HepG2 (cell line): ENCODE data around the gene SLC4A5. TPM values are rescaled to one million over a fixed set of nuclear protein-coding genes. Genes with fewer than 3 reads are reported as not detected.

Source experiments
- ARHGAP35 ChIP-seq: sonication (generic); formaldehyde crosslinking; IDR thresholded peaks from 2 replicates; pipeline ENCODE4 v1.9.0; 2022; ENCODE audit warnings: mild to moderate bottlenecking, inconsistent platforms, moderate library complexity, missing genetic modification reagents, borderline replicate concordance
- ARNT2 ChIP-seq: sonication (generic); formaldehyde crosslinking; IDR thresholded peaks from 2 replicates; pipeline ENCODE4 v1.8.0; 2022; ENCODE audit warnings: mild to moderate bottlenecking, low read depth, missing genetic modification reagents, moderate library complexity
- BCL6 ChIP-seq: IDR thresholded peaks from 2 replicates; pipeline ENCODE4 v1.6.1; 2016; ENCODE audit warnings: missing genetic modification reagents, missing compliant biosample characterization
- FOXJ3 ChIP-seq: sonication (generic); formaldehyde crosslinking; IDR thresholded peaks from 2 replicates; pipeline ENCODE4 v1.4.0; 2020; ENCODE audit warnings: missing genetic modification reagents, mild to moderate bottlenecking, borderline replicate concordance
- HOXA9 ChIP-seq: sonication (generic); formaldehyde crosslinking; IDR thresholded peaks from 2 replicates; pipeline ENCODE4 v1.8.1; 2022; ENCODE audit warnings: missing genetic modification reagents, mild to moderate bottlenecking, moderate library complexity, borderline replicate concordance
- NFATC3 ChIP-seq: sonication (generic); formaldehyde crosslinking; IDR thresholded peaks from 2 replicates; pipeline ENCODE4 v1.5.1; 2020; ENCODE audit warnings: mild to moderate bottlenecking, missing genetic modification reagents
- NRL ChIP-seq: sonication (generic); formaldehyde crosslinking; IDR thresholded peaks from 2 replicates; pipeline ENCODE4 v1.5.0; 2020; ENCODE audit warnings: missing genetic modification reagents, mild to moderate bottlenecking, moderate library complexity, borderline replicate concordance
- PLRG1 ChIP-seq: fragments of 450-650 bp; conservative IDR thresholded peaks from 2 replicates; pipeline ENCODE4 v1.6.1; 2016
- RARA ChIP-seq: IDR thresholded peaks from 2 replicates; pipeline ENCODE4 v1.6.1; 2016; ENCODE audit warnings: missing genetic modification reagents, missing compliant biosample characterization
- SIX1 ChIP-seq: sonication (generic); formaldehyde crosslinking; IDR thresholded peaks from 2 replicates; pipeline ENCODE4 v1.4.0; 2020; ENCODE audit warnings: missing genetic modification reagents, borderline replicate concordance
- SNAI1 ChIP-seq: sonication (generic); formaldehyde crosslinking; IDR thresholded peaks from 2 replicates; pipeline ENCODE4 v1.5.0; 2020; ENCODE audit warnings: mild to moderate bottlenecking, missing genetic modification reagents, borderline replicate concordance
- SOX13 ChIP-seq, 3 experiments: fragments of 450-650 bp in 1 of 3; sonication (generic) in 1 of 3; formaldehyde crosslinking in 1 of 3; IDR thresholded peaks in 2 of 3; conservative IDR thresholded peaks in 1 of 3; 2 replicates each; pipeline versions ENCODE4 v1.5.0 to v1.6.1; 2016 to 2020; ENCODE audit warnings: antibody characterized with exemption in 1 of 3, mild to moderate bottlenecking in 1 of 3, missing compliant biosample characterization in 1 of 3, missing genetic modification reagents in 1 of 3, moderate library complexity in 1 of 3
- SRSF9 ChIP-seq: fragments of 200-400 bp; formaldehyde crosslinking; IDR thresholded peaks from 2 replicates; pipeline ENCODE4 v1.6.1; 2018; ENCODE audit warnings: borderline replicate concordance, mild to moderate bottlenecking, low read depth, low read length; ENCODE audit not compliant: insufficient read depth, poor library complexity, severe bottlenecking
- YY1 ChIP-seq: IDR thresholded peaks from 2 replicates; pipeline ENCODE4 v1.6.1; 2011; ENCODE audit warnings: low read length, low read depth, moderate library complexity, mild to moderate bottlenecking; ENCODE audit not compliant: insufficient read depth, insufficient replicate concordance
- ZBTB21 ChIP-seq: sonication (generic); formaldehyde crosslinking; IDR thresholded peaks from 2 replicates; pipeline ENCODE4 v1.4.0; 2020; ENCODE audit warnings: missing genetic modification reagents
- ZC3H4 ChIP-seq: sonication (generic); formaldehyde crosslinking; IDR thresholded peaks from 2 replicates; pipeline ENCODE4 v1.4.0; 2020; ENCODE audit warnings: missing genetic modification reagents, borderline replicate concordance
- ZFP1 ChIP-seq: IDR thresholded peaks from 2 replicates; pipeline ENCODE4 v1.6.1; 2016
- ZMYM3 ChIP-seq: sonication (generic); formaldehyde crosslinking; IDR thresholded peaks from 2 replicates; pipeline ENCODE4 v1.5.1; 2020; ENCODE audit warnings: mild to moderate bottlenecking, missing genetic modification reagents
- ZNF30 ChIP-seq: sonication (generic); formaldehyde crosslinking; IDR thresholded peaks from 2 replicates; pipeline ENCODE4 v1.5.0; 2020; ENCODE audit warnings: mild to moderate bottlenecking, missing genetic modification reagents
- ZNF431 ChIP-seq: sonication (generic); formaldehyde crosslinking; IDR thresholded peaks from 2 replicates; pipeline ENCODE4 v1.9.0; 2022; ENCODE audit warnings: missing genetic modification reagents, low read depth, mild to moderate bottlenecking, borderline replicate concordance
- ZNF556 ChIP-seq: sonication (generic); formaldehyde crosslinking; IDR thresholded peaks from 2 replicates; pipeline ENCODE4 v1.4.0; 2020; ENCODE audit warnings: mild to moderate bottlenecking, missing genetic modification reagents, borderline replicate concordance
- ZNF615 ChIP-seq: sonication (generic); formaldehyde crosslinking; IDR thresholded peaks from 2 replicates; pipeline ENCODE4 v1.5.0; 2020; ENCODE audit warnings: mild to moderate bottlenecking, missing genetic modification reagents, borderline replicate concordance
- ZNF674 ChIP-seq: sonication (generic); formaldehyde crosslinking; IDR thresholded peaks from 2 replicates; pipeline ENCODE4 v1.5.0; 2020; ENCODE audit warnings: low read depth, mild to moderate bottlenecking, missing genetic modification reagents
- ZNF761 ChIP-seq: sonication (generic); formaldehyde crosslinking; conservative IDR thresholded peaks from 2 replicates; pipeline ENCODE4 v1.4.0; 2020; ENCODE audit warnings: mild to moderate bottlenecking, missing genetic modification reagents
- polyA plus RNA-seq, 8 experiments: library from polyadenylated mRNA; depleted of rRNA in 3 of 8; stranded (reverse) in 7 of 8; unstranded in 1 of 8; fragments of >200 nt; fragmentation: Illumina TruSeq in 4 of 8; extraction: Trizol in 4 of 8; gene quantifications; 2 replicates each; pipeline versions ENCODE4 v1.2.1 to v1.2.3, GENCODE V29; 2011 to 2016; ENCODE audit warnings: low read depth in 4 of 8, missing spikeins in 1 of 8, mixed read lengths in 1 of 8; ENCODE audit not compliant: insufficient read depth in 1 of 8
- total RNA-seq, 5 experiments: library from RNA; depleted of rRNA; stranded (reverse); fragments of >200 nt; fragmentation: Illumina TruSeq; extraction: Trizol; gene quantifications; 2 replicates each; pipeline ENCODE4 v1.2.3, GENCODE V29; 2016; ENCODE audit warnings: low read depth in 1 of 5
- TF ChIP-seq, protein P1 (sequence below): sonication (generic); formaldehyde crosslinking; IDR thresholded peaks from 2 replicates; pipeline ENCODE4 v1.4.0; 2020; ENCODE audit warnings: mild to moderate bottlenecking, missing genetic modification reagents
- TF ChIP-seq, protein P2 (sequence below): sonication (generic); formaldehyde crosslinking; IDR thresholded peaks from 2 replicates; pipeline ENCODE4 v1.5.0; 2020; ENCODE audit warnings: mild to moderate bottlenecking, missing genetic modification reagents

Gene SLC4A5
- total and polyA plus RNA-seq, 2 of the 13 experiments (the other 11 are each of a cell fraction or from before 2014, with no cell fraction given) = 0.50 TPM; not detected in 1

DNA sequence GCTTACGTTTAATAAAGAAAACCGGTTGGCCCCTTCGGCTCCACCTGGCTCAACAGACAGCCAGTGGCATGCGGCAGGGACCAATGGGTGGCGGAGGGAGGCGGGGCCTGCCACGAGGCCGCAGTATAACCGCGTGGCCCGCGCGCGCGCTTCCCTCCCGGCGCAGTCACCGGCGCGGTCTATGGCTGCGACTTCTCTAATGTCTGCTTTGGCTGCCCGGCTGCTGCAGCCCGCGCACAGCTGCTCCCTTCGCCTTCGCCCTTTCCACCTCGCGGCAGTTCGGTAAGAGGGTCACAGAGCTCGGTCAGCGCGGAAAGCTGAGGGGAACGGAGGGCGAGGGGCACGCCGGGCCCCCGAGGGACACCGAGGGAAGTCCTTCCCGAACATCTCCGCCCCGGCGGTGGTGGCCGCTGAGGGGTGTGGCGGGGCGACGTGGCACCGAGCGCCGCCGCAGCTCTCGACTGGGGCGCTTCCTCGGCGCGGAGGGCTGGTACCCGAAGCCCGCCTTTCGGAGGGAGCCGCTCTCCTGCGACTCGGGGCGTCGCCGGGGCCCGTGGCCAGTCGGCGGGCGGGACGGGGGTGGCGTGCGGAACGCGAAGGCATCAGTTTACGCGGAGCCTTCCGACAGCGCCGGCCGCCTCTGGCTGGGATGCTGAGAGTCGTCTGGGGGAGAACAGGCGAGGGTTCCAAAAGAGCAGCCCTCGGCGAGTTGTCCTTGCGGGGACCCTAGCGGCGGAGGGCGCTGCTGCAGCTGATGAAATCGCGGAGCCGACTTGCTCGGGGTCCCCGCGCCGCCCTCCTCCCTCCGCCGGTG, 144.5 kb downstream of the SLC4A5 start, which contains the start of gene MTHFD2 (continued):
- TF ChIP-seq BCL6 (CRISPR knock-in tag) (peak; percentile 60), ARNT2 (peak; percentile 77; the same call in 1 of the 2 replicates), ZNF431 (CRISPR knock-in tag) (peak; percentile 88), SRSF9 (no peak), ARHGAP35 (0 out of 2 replicates have a peak, but pooled peaks have one; percentile 59), PLRG1 (no peak), ZFP1 (CRISPR knock-in tag) (no peak), HOXA9 (peak; percentile 98; the same call in 1 of the 2 replicates), ZMYM3 (CRISPR knock-in tag) (no peak; the same call in 1 of the 2 replicates), SNAI1 (CRISPR knock-in tag) (peak; percentile 98; the same call in 1 of the 2 replicates), ZBTB21 (CRISPR knock-in tag) (no peak; the same call in 1 of the 2 replicates), NRL (CRISPR knock-in tag) (peak; percentile 90), ZNF761 (CRISPR knock-in tag) (peak; percentile 95), NFATC3 (peak; percentile 53; the same call in 1 of the 2 replicates), SIX1 (CRISPR knock-in tag) (no peak), ZNF674 (0 out of 2 replicates have a peak, but pooled peaks have one; percentile 81), SOX13 (IDR thresholded peaks at IDR 0.05) (no peak), SOX13 (CRISPR knock-in tag; conservative IDR thresholded peaks at IDR 0.05 in 1 of 2, IDR thresholded peaks at IDR 0.05 in 1 of 2) (peak in 1 of 2 experiments; percentile 47; a peak in 2 of 4 replicates), ZNF30 (peak; percentile 96), ZNF556 (CRISPR knock-in tag) (peak; percentile 66), ZC3H4 (peak; percentile 73; the same call in 1 of the 2 replicates), ZNF615 (CRISPR knock-in tag) (no peak), FOXJ3 (0 out of 2 replicates have a peak, but pooled peaks have one; percentile 34), YY1 (peak; percentile 74), RARA (CRISPR knock-in tag) (peak; percentile 36; the same call in 1 of the 2 replicates)
- TF ChIP-seq, protein P1, sequence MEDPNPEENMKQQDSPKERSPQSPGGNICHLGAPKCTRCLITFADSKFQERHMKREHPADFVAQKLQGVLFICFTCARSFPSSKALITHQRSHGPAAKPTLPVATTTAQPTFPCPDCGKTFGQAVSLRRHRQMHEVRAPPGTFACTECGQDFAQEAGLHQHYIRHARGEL = peak; percentile 76; the same call in 1 of the 2 replicates
- TF ChIP-seq, protein P2, sequence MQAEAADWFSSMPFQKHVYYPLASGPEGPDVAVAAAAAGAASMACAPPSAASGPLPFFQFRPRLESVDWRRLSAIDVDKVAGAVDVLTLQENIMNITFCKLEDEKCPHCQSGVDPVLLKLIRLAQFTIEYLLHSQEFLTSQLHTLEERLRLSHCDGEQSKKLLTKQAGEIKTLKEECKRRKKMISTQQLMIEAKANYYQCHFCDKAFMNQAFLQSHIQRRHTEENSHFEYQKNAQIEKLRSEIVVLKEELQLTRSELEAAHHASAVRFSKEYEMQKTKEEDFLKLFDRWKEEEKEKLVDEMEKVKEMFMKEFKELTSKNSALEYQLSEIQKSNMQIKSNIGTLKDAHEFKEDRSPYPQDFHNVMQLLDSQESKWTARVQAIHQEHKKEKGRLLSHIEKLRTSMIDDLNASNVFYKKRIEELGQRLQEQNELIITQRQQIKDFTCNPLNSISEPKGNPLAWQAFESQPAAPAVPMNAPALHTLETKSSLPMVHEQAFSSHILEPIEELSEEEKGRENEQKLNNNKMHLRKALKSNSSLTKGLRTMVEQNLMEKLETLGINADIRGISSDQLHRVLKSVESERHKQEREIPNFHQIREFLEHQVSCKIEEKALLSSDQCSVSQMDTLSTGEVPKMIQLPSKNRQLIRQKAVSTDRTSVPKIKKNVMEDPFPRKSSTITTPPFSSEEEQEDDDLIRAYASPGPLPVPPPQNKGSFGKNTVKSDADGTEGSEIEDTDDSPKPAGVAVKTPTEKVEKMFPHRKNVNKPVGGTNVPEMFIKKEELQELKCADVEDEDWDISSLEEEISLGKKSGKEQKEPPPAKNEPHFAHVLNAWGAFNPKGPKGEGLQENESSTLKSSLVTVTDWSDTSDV (CRISPR knock-in tag) = peak; percentile 65; the same call in 1 of the 2 replicates
